NB4 (cell line): Measurements from ENCODE around the gene GGN.
"Not testable (repeated sequence)": the region's sequence is repeated elsewhere in the genome, so short reads cannot be mapped to it uniquely, and the experiment has no call there.

Experiments
- DNase-seq: peaks from one replicate; pipeline ENCODE4 v3.0.0; 2010; ENCODE audit warnings: low read depth
- H3K4me3 ChIP-seq: one replicate; pipeline ENCODE4 v1.5.1; 2011; ENCODE audit warnings: mild to moderate bottlenecking, low read depth, low read length, moderate library complexity
- MYC ChIP-seq: IDR thresholded peaks from 2 replicates; pipeline ENCODE4 v1.6.1; 2011; ENCODE audit warnings: low read depth, low read length
- POLR2A ChIP-seq: IDR thresholded peaks from 2 replicates; pipeline ENCODE4 v1.6.1; 2011; ENCODE audit warnings: mild to moderate bottlenecking; ENCODE audit not compliant: insufficient read length; ENCODE audit errors: extremely low read depth
- TF ChIP-seq, protein P1 (sequence below): IDR thresholded peaks from 2 replicates; pipeline ENCODE4 v1.6.1; 2011; ENCODE audit warnings: low read depth, low read length
- TF ChIP-seq, protein P2 (sequence below): IDR thresholded peaks from one replicate; pipeline ENCODE4 v1.5.1; 2012; ENCODE audit warnings: low read depth, low read length

The GGN gene

DNA sequence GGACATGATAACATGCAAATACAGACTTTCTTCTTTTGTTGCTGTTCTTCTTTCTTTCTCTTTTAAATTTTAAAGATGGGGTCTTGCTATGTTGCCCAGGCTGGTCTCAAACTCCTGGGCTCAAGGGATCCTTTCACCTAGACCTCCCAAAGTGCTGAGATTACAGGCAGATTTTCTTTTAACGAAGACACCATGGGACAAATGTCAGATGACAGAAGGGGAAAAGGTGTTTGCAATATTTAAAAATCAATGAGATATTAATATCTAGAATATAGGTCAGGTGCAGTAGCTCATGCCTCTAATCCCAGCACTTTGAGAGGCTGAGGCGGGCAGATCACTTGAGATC is 42.0 kb upstream of the GGN start:
- no peak overlapping the region for H3K4me3 ChIP-seq
- no peak for DNase-seq
- TF ChIP-seq POLR2A (no peak), MYC (no peak)
- TF ChIP-seq, protein P1, sequence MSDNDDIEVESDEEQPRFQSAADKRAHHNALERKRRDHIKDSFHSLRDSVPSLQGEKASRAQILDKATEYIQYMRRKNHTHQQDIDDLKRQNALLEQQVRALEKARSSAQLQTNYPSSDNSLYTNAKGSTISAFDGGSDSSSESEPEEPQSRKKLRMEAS = no peak
- TF ChIP-seq, protein P2, sequence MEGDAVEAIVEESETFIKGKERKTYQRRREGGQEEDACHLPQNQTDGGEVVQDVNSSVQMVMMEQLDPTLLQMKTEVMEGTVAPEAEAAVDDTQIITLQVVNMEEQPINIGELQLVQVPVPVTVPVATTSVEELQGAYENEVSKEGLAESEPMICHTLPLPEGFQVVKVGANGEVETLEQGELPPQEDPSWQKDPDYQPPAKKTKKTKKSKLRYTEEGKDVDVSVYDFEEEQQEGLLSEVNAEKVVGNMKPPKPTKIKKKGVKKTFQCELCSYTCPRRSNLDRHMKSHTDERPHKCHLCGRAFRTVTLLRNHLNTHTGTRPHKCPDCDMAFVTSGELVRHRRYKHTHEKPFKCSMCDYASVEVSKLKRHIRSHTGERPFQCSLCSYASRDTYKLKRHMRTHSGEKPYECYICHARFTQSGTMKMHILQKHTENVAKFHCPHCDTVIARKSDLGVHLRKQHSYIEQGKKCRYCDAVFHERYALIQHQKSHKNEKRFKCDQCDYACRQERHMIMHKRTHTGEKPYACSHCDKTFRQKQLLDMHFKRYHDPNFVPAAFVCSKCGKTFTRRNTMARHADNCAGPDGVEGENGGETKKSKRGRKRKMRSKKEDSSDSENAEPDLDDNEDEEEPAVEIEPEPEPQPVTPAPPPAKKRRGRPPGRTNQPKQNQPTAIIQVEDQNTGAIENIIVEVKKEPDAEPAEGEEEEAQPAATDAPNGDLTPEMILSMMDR = no peak

GRCh38 chr19:38429055-38429810 is 41.4 kb upstream of the GGN start:
- no peak for TF ChIP-seq MYC
- TF ChIP-seq, protein P2 = no peak
- TF ChIP-seq, protein P1 = no peak
- no peak for TF ChIP-seq POLR2A

GRCh38 chr19:38427035-38427677 is 39.3 kb upstream of the GGN start:
- not testable (repeated sequence) for H3K4me3 ChIP-seq, DNase-seq

More at GRCh38 chr19:38429055-38429810, 41.4 kb upstream of the GGN start:
- no peak overlapping the region for H3K4me3 ChIP-seq
- DNase-seq = no peak

DNA sequence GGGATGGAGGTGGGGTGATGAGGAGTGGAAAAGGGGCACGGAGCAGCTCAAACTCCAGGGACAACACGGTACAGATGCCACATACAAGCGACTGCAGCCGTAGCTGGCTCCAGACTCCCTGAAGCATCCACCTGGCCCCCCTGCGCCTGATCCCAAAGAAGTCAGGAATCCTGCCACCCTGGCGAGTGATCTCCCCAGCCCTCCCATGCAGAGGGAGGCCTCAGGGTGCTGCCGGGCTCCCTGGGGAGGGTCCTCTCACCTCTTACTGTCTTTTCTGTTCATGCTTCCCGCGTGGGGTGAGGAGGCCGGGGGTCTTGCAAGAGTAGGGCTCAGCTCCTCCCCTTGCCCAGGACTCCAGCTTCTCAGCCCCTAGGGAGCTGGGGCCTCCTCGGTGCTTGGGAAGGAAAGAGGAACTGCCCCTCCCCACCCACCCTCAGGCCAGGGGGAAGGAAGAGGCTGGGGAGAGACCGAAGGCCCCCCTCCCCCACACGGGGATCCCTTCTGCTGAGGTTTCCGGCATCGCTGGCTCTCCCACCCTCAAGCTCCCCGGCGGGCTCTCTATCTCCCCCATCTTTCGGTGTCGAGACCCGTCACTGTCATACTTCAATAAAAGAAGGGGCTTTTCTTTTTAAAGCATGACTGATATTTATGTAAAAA is 38.1 kb upstream of the GGN start, which contains the start of gene RASGRP4:
Gene RASGRP4 (minus strand): TSS at position 410 of the 657 bp plus-strand sequence. CDS start 128 bp downstream, at position 282.
- DNase-seq = peak; percentile 93
- TF ChIP-seq POLR2A = no peak
- TF ChIP-seq, protein P2 = no peak
- H3K4me3 ChIP-seq = no peak within 1 kb of the TSS

GRCh38 chr19:38425222-38425809 is 37.5 kb upstream of the GGN start:
- TF ChIP-seq POLR2A = no peak
- TF ChIP-seq, protein P2 = no peak
- TF ChIP-seq, protein P1 = no peak
- H3K4me3 ChIP-seq = no peak overlapping the region
- DNase-seq = peak; percentile 14

- TF ChIP-seq POLR2A = no peak
- no peak for TF ChIP-seq MYC
- TF ChIP-seq, protein P1 = no peak
- TF ChIP-seq, protein P2 = no peak
Measured at GRCh38 chr19:38424272-38424671, 36.4 kb upstream of the GGN start.

More at GRCh38 chr19:38424272-38424671, 36.4 kb upstream of the GGN start:
- no peak for DNase-seq
- no peak overlapping the region for H3K4me3 ChIP-seq
